Skeletal muscle tissue (tissue), 4 donors: ENCODE data around the gene MIPEP. TPM values are rescaled to one million over a fixed set of nuclear protein-coding genes. Genes with fewer than 3 reads are reported as not detected.

ENCODE experiments used
- H3K27ac ChIP-seq: one replicate; pipeline ENCODE4 v1.7.0; 2013; ENCODE audit warnings: mild to moderate bottlenecking, low read depth, low read length, inconsistent platforms
- H3K27me3 ChIP-seq, 3 donors: one replicate each; pipeline ENCODE4 v1.7.0; 2013; ENCODE audit warnings: low read length in 3 of 3; ENCODE audit not compliant: control insufficient read depth in 3 of 3, insufficient read depth in 3 of 3
- H3K36me3 ChIP-seq, 3 donors: one replicate each; pipeline ENCODE4 v1.7.0; 2013; ENCODE audit warnings: low read length in 3 of 3; ENCODE audit not compliant: control insufficient read depth in 3 of 3, insufficient read depth in 3 of 3
- H3K4me1 ChIP-seq, 3 donors: one replicate each; pipeline ENCODE4 v1.7.0; 2013; ENCODE audit warnings: low read length in 3 of 3, mild to moderate bottlenecking in 3 of 3; ENCODE audit not compliant: control insufficient read depth in 3 of 3, insufficient read depth in 3 of 3
- H3K4me3 ChIP-seq, 3 donors: one replicate each; pipeline ENCODE4 v1.7.0; 2013; ENCODE audit warnings: low read length in 3 of 3
- H3K9ac ChIP-seq, 3 donors: one replicate each; pipeline ENCODE4 v1.7.0; 2013; ENCODE audit warnings: low read length in 3 of 3, mild to moderate bottlenecking in 3 of 3, moderate library complexity in 2 of 3, low read depth in 1 of 3
- H3K9me3 ChIP-seq, 3 donors: one replicate each; pipeline ENCODE4 v1.7.0; 2013; ENCODE audit warnings: low read length in 3 of 3; ENCODE audit not compliant: control insufficient read depth in 3 of 3
- total RNA-seq: library from RNA; depleted of rRNA; stranded (reverse); fragments of >200 nt; gene quantifications from one replicate; pipeline ENCODE4 v1.2.3, GENCODE V29; 2014
- donor health status: Osteomylitis.

MIPEP gene
- total RNA-seq, 1 donor from 2014 or later, result 13.6 TPM

GRCh38 chr13:23758798-23759527 lies 130.2 kb downstream of the MIPEP start:
- peaks cover 0 to 12% (median 6%) of the 10 kb centered on the region in 3 donors for H3K4me1 ChIP-seq
- H3K27ac ChIP-seq, result no peak overlapping the region
- no peak overlapping the region for H3K4me3 ChIP-seq
- H3K36me3 ChIP-seq, result peaks cover 0 to 3% (median 0%) of the 10 kb centered on the region in 3 donors
- no peak overlapping the region for H3K9ac ChIP-seq
- no peaks in the 10 kb centered on the region for H3K27me3 ChIP-seq
- no peaks in the 10 kb centered on the region for H3K9me3 ChIP-seq

- no peaks in the 10 kb centered on the region for H3K27me3 ChIP-seq
- H3K36me3 ChIP-seq, result peaks cover 0 to 4% (median 0%) of the 10 kb centered on the region in 3 donors
- H3K9me3 ChIP-seq, result no peaks in the 10 kb centered on the region
- H3K4me3 ChIP-seq, result no peak overlapping the region
- H3K27ac ChIP-seq, result no peak overlapping the region
- no peak overlapping the region for H3K9ac ChIP-seq
- H3K4me1 ChIP-seq, result no peaks in the 10 kb centered on the region
Observed at GRCh38 chr13:23754997-23755396, 134.2 kb downstream of the MIPEP start.

GRCh38 chr13:23754506-23754905 lies 134.7 kb downstream of the MIPEP start:
- no peak overlapping the region for H3K27ac ChIP-seq
- H3K9me3 ChIP-seq, result no peaks in the 10 kb centered on the region
- peaks cover 0 to 2% (median 0%) of the 10 kb centered on the region in 3 donors for H3K36me3 ChIP-seq
- no peaks in the 10 kb centered on the region for H3K27me3 ChIP-seq
- no peak overlapping the region for H3K4me3 ChIP-seq
- no peak overlapping the region for H3K9ac ChIP-seq
- H3K4me1 ChIP-seq, result no peaks in the 10 kb centered on the region

GRCh38 chr13:23753458-23753857 lies 135.7 kb downstream of the MIPEP start:
- Histone ChIP-seq H3K27ac (no peak overlapping the region), H3K9me3 (no peaks in the 10 kb centered on the region), H3K4me1 (no peaks in the 10 kb centered on the region), H3K27me3 (no peaks in the 10 kb centered on the region), H3K36me3 (peaks cover 0 to 2% (median 0%) of the 10 kb centered on the region in 3 donors), H3K9ac (no peak overlapping the region), H3K4me3 (no peak overlapping the region)

- Histone ChIP-seq H3K4me1 (no peaks in the 10 kb centered on the region), H3K9me3 (no peaks in the 10 kb centered on the region), H3K9ac (no peak overlapping the region), H3K36me3 (peaks cover 0 to 2% (median 0%) of the 10 kb centered on the region in 3 donors), H3K27me3 (no peaks in the 10 kb centered on the region), H3K27ac (no peak overlapping the region), H3K4me3 (no peak overlapping the region)
Observed at GRCh38 chr13:23752111-23753001, 136.8 kb downstream of the MIPEP start.

- no peaks in the 10 kb centered on the region for H3K9me3 ChIP-seq
- H3K27me3 ChIP-seq, result no peaks in the 10 kb centered on the region
- no peak overlapping the region for H3K9ac ChIP-seq
- no peak overlapping the region for H3K4me3 ChIP-seq
- peaks cover 0 to 2% (median 0%) of the 10 kb centered on the region in 3 donors for H3K36me3 ChIP-seq
- H3K27ac ChIP-seq, result no peak overlapping the region
- no peaks in the 10 kb centered on the region for H3K4me1 ChIP-seq
Observed at GRCh38 chr13:23751195-23751594, 138.0 kb downstream of the MIPEP start.

GRCh38 chr13:23750383-23751121 lies 138.6 kb downstream of the MIPEP start:
- Histone ChIP-seq H3K4me1 (no peaks in the 10 kb centered on the region), H3K36me3 (peaks cover 0 to 2% (median 0%) of the 10 kb centered on the region in 3 donors), H3K4me3 (no peak overlapping the region), H3K9ac (no peak overlapping the region), H3K9me3 (no peaks in the 10 kb centered on the region), H3K27ac (no peak overlapping the region), H3K27me3 (no peaks in the 10 kb centered on the region)

GRCh38 chr13:23749288-23749873 lies 139.8 kb downstream of the MIPEP start:
- Histone ChIP-seq H3K36me3 (peaks cover 0 to 2% (median 0%) of the 10 kb centered on the region in 3 donors), H3K9me3 (no peaks in the 10 kb centered on the region), H3K9ac (no peak overlapping the region), H3K27ac (no peak overlapping the region), H3K4me1 (no peaks in the 10 kb centered on the region), H3K27me3 (no peaks in the 10 kb centered on the region), H3K4me3 (no peak overlapping the region)

- Histone ChIP-seq H3K27me3 (no peaks in the 10 kb centered on the region), H3K4me3 (no peak overlapping the region), H3K4me1 (no peaks in the 10 kb centered on the region), H3K36me3 (peaks cover 0 to 2% (median 0%) of the 10 kb centered on the region in 3 donors), H3K9ac (no peak overlapping the region), H3K27ac (no peak overlapping the region), H3K9me3 (no peaks in the 10 kb centered on the region)
Observed at GRCh38 chr13:23748109-23748990, 140.8 kb downstream of the MIPEP start.
